ENCODE data around the gene PHLDA3. TPM values are rescaled to one million over a fixed set of nuclear protein-coding genes. Genes with fewer than 3 reads are reported as not detected.
A peak's percentile ranks its signal among the peaks of the same experiment; 100 is the strongest.

Gene PHLDA3
- total RNA-seq, 1 experiment from 2014 or later = not detected

GRCh38 chr1:201460814-201461644 lies 8.0 kb downstream of the PHLDA3 start:
- Histone ChIP-seq H3K36me3 (ENCODE audit: insufficient read depth, low read length) (no peaks in the 10 kb centered on the region), H3K4me2 (ENCODE audit: low read depth, low read length, poor library complexity, severe bottlenecking) (no peak overlapping the region), H3K79me2 (ENCODE audit: low read length) (no peaks in the 10 kb centered on the region), H3K27ac (ENCODE audit: low read length) (no peak overlapping the region), H4K20me1 (ENCODE audit: insufficient read depth, low read depth, low read length) (no peaks in the 10 kb centered on the region), H3K9me3 (ENCODE audit: low read length) (no peaks in the 10 kb centered on the region), H3K9ac (ENCODE audit: low read length) (no peak overlapping the region), H3K4me3 (ENCODE audit: low read length) (no peak overlapping the region), H3K9me2 (replicated peaks; ENCODE audit: insufficient read depth, low read length) (no peaks in the 10 kb centered on the region), H3K4me1 (ENCODE audit: low read length) (peaks cover 36% of the 10 kb centered on the region), H3K27me3 (ENCODE audit: low read length) (no peaks in the 10 kb centered on the region), H2AFZ (ENCODE audit: low read length) (no peak overlapping the region)
- no peak for DNase-seq

GRCh38 chr1:201459775-201460174 lies 9.2 kb downstream of the PHLDA3 start:
- Histone ChIP-seq H3K9me2 (replicated peaks; ENCODE audit: insufficient read depth, low read length) (no peaks in the 10 kb centered on the region), H3K9me3 (ENCODE audit: low read length) (no peaks in the 10 kb centered on the region), H3K79me2 (ENCODE audit: low read length) (no peaks in the 10 kb centered on the region), H3K27ac (ENCODE audit: low read length) (no peak overlapping the region), H3K9ac (ENCODE audit: low read length) (no peak overlapping the region), H3K36me3 (ENCODE audit: insufficient read depth, low read length) (no peaks in the 10 kb centered on the region), H3K4me1 (ENCODE audit: low read length) (peaks cover 47% of the 10 kb centered on the region), H3K4me3 (ENCODE audit: low read length) (no peak overlapping the region), H3K4me2 (ENCODE audit: low read depth, low read length, poor library complexity, severe bottlenecking) (no peak overlapping the region), H3K27me3 (ENCODE audit: low read length) (no peaks in the 10 kb centered on the region), H2AFZ (ENCODE audit: low read length) (no peak overlapping the region), H4K20me1 (ENCODE audit: insufficient read depth, low read depth, low read length) (no peaks in the 10 kb centered on the region)
- no peak for DNase-seq

DNA sequence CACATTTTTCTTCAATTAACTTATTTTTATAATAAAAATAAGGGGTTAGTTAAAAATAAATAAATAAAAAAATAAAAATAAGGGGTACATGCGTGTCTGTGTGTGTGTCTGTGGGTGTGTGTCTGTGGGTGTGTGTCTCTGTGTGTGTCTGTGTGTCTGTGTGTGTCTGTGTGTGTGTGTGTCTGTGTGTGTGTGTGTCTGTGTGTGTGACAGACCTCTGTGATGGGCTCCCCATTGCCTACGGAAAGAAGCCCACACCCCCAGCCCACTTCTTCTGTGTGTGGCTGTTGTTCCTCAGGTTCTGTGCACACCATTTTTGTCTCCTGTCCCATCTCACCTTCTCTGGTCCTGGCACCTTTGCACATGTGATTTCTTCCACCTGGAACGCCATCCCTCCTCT lies 9.9 kb downstream of the PHLDA3 start:
- no peak overlapping the region for H3K9ac ChIP-seq (ENCODE audit: low read length)
- peaks cover 52% of the 10 kb centered on the region for H3K4me1 ChIP-seq (ENCODE audit: low read length)
- H3K9me2 ChIP-seq (replicated peaks; ENCODE audit: insufficient read depth, low read length) = no peaks in the 10 kb centered on the region
- H3K27ac ChIP-seq (ENCODE audit: low read length) = no peak overlapping the region
- no peaks in the 10 kb centered on the region for H3K27me3 ChIP-seq (ENCODE audit: low read length)
- H3K4me3 ChIP-seq (ENCODE audit: low read length) = no peak overlapping the region
- H3K79me2 ChIP-seq (ENCODE audit: low read length) = no peaks in the 10 kb centered on the region
- no peaks in the 10 kb centered on the region for H4K20me1 ChIP-seq (ENCODE audit: insufficient read depth, low read depth, low read length)
- no peak overlapping the region for H2AFZ ChIP-seq (ENCODE audit: low read length)
- no peaks in the 10 kb centered on the region for H3K36me3 ChIP-seq (ENCODE audit: insufficient read depth, low read length)
- DNase-seq = no peak
- H3K9me3 ChIP-seq (ENCODE audit: low read length) = no peaks in the 10 kb centered on the region
- no peak overlapping the region for H3K4me2 ChIP-seq (ENCODE audit: low read depth, low read length, poor library complexity, severe bottlenecking)

DNA sequence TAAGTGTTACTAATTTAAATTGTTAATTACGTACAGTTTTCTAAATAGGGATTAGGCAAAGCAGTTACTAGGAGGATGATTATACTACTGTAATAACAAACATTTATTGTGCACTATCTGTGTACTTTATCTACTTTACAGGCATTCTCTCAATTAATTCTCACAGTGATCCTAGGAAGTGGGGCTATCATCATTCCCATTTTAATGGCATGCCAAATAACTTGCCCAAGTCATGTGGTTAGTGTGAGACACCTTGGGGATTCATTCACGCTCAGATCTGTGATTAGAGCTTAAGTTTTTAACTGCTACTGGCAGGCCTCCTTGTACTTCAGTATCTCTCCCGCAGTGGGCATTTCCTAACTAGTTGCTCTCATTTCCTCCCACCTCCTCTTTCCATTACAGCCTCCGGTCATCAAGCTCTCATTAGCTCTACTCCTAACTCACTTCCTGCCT lies 11.5 kb downstream of the PHLDA3 start:
- H4K20me1 ChIP-seq (ENCODE audit: insufficient read depth, low read depth, low read length) = no peaks in the 10 kb centered on the region
- H3K9me2 ChIP-seq (replicated peaks; ENCODE audit: insufficient read depth, low read length) = no peaks in the 10 kb centered on the region
- H3K9ac ChIP-seq (ENCODE audit: low read length) = no peak overlapping the region
- no peaks in the 10 kb centered on the region for H3K9me3 ChIP-seq (ENCODE audit: low read length)
- no peaks in the 10 kb centered on the region for H3K79me2 ChIP-seq (ENCODE audit: low read length)
- H3K27me3 ChIP-seq (ENCODE audit: low read length) = no peaks in the 10 kb centered on the region
- H3K27ac ChIP-seq (ENCODE audit: low read length) = 0 out of 2 replicates have a peak overlapping the region, but pooled peaks have one; percentile 69
- H3K4me1 ChIP-seq (ENCODE audit: low read length) = peaks cover 53% of the 10 kb centered on the region
- no peak overlapping the region for H3K4me3 ChIP-seq (ENCODE audit: low read length)
- DNase-seq = no peak
- H2AFZ ChIP-seq (ENCODE audit: low read length) = 0 out of 2 replicates have a peak overlapping the region, but pooled peaks have one; percentile 51
- H3K36me3 ChIP-seq (ENCODE audit: insufficient read depth, low read length) = no peaks in the 10 kb centered on the region; the same call in 1 of the 2 replicates
- peak overlapping the region; percentile 77 for H3K4me2 ChIP-seq (ENCODE audit: low read depth, low read length, poor library complexity, severe bottlenecking)

DNA sequence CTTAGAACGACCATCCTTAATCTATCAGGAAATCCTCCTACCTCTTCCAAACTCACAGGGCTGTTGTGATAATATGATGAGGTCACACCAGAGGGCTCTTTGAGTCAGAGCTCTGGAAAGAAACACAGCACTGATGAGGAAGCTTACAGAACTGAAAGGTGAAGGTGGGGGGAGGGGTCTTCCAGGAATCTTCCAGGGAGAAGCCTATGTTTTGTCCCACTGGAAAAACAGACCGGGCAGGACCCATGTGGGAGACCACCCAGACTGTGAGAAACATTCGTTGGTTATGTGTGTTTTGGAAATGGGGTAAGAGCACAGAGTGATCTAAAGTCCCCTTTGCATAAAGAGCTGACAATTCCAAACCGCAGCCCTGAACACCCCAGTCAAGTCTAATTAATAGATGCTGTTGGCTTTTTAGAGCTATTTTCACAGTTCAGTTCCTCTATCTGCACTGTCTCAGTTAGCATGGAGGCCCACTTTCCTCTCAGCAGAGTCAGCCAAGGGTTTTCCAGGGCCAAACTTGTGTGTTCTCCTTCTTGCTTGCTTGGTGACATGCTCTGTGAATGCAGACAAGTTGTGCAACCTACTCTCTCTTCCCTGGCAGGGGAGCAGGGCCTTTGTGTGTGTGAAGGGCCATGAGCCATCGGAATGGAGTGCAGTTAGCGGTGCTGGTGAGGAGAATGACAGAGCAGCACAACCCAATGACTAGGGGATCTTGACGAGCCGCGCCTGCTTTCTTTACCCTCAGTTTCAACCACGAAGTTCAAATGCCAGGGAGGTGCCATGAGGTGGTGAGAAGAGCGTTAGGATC lies 12.3 kb downstream of the PHLDA3 start:
- H3K36me3 ChIP-seq (ENCODE audit: insufficient read depth, low read length) = no peaks in the 10 kb centered on the region; the same call in 1 of the 2 replicates
- no peaks in the 10 kb centered on the region for H4K20me1 ChIP-seq (ENCODE audit: insufficient read depth, low read depth, low read length)
- H3K27ac ChIP-seq (ENCODE audit: low read length) = peak overlapping the region; percentile 69
- H3K4me3 ChIP-seq (ENCODE audit: low read length) = peak overlapping the region; percentile 56
- peak overlapping the region; percentile 51; the same call in 1 of the 2 replicates for H2AFZ ChIP-seq (ENCODE audit: low read length)
- H3K4me1 ChIP-seq (ENCODE audit: low read length) = peaks cover 53% of the 10 kb centered on the region
- H3K9me2 ChIP-seq (replicated peaks; ENCODE audit: insufficient read depth, low read length) = no peaks in the 10 kb centered on the region
- H3K9me3 ChIP-seq (ENCODE audit: low read length) = no peaks in the 10 kb centered on the region
- H3K79me2 ChIP-seq (ENCODE audit: low read length) = no peaks in the 10 kb centered on the region
- H3K9ac ChIP-seq (ENCODE audit: low read length) = peak overlapping the region; percentile 39
- H3K27me3 ChIP-seq (ENCODE audit: low read length) = no peaks in the 10 kb centered on the region
- H3K4me2 ChIP-seq (ENCODE audit: low read depth, low read length, poor library complexity, severe bottlenecking) = peak overlapping the region; percentile 77
- DNase-seq = peak; percentile 80

- no peak overlapping the region for H3K4me2 ChIP-seq (ENCODE audit: low read depth, low read length, poor library complexity, severe bottlenecking)
- H3K4me1 ChIP-seq (ENCODE audit: low read length) = peaks cover 62% of the 10 kb centered on the region
- no peaks in the 10 kb centered on the region for H3K9me3 ChIP-seq (ENCODE audit: low read length)
- H3K27ac ChIP-seq (ENCODE audit: low read length) = no peak overlapping the region
- no peak overlapping the region for H3K9ac ChIP-seq (ENCODE audit: low read length)
- DNase-seq = no peak
- H3K36me3 ChIP-seq (ENCODE audit: insufficient read depth, low read length) = no peaks in the 10 kb centered on the region; the same call in 1 of the 2 replicates
- H2AFZ ChIP-seq (ENCODE audit: low read length) = no peak overlapping the region
- H3K79me2 ChIP-seq (ENCODE audit: low read length) = no peaks in the 10 kb centered on the region
- H3K4me3 ChIP-seq (ENCODE audit: low read length) = no peak overlapping the region
- no peaks in the 10 kb centered on the region for H3K27me3 ChIP-seq (ENCODE audit: low read length)
- H4K20me1 ChIP-seq (ENCODE audit: insufficient read depth, low read depth, low read length) = no peaks in the 10 kb centered on the region
- no peaks in the 10 kb centered on the region for H3K9me2 ChIP-seq (replicated peaks; ENCODE audit: insufficient read depth, low read length)
These were observed 13.9 kb downstream of the PHLDA3 start for GRCh38 chr1:201455098-201455497.

GRCh38 chr1:201454608-201455007 lies 14.4 kb downstream of the PHLDA3 start:
- no peak overlapping the region for H3K4me2 ChIP-seq (ENCODE audit: low read depth, low read length, poor library complexity, severe bottlenecking)

DNA sequence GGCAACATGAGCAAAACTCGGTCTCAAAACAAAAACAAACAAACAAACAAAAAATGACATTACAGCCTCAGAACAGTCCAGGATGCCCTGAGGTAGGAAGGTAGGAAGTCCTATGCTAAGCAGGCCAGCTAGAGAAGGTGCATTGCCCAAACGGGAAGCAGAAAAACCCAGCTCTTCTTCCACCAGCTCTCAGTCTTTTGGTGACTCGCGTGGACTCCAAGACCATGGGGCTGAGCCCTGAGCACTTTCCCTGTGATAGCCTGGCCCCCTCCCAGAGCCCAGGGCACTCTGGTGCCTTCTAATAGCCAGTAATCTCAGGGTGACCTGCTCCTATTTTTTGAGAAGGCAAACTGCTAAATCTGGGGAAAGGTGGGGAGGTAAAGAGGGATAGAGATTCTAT lies 16.1 kb downstream of the PHLDA3 start:
- DNase-seq = no peak
- H3K27ac ChIP-seq (ENCODE audit: low read length) = no peak overlapping the region
- H3K36me3 ChIP-seq (ENCODE audit: insufficient read depth, low read length) = no peaks in the 10 kb centered on the region; the same call in 1 of the 2 replicates
- no peaks in the 10 kb centered on the region for H4K20me1 ChIP-seq (ENCODE audit: insufficient read depth, low read depth, low read length)
- H3K4me2 ChIP-seq (ENCODE audit: low read depth, low read length, poor library complexity, severe bottlenecking) = no peak overlapping the region
- H2AFZ ChIP-seq (ENCODE audit: low read length) = no peak overlapping the region
- no peak overlapping the region for H3K4me3 ChIP-seq (ENCODE audit: low read length)
- H3K79me2 ChIP-seq (ENCODE audit: low read length) = no peaks in the 10 kb centered on the region
- H3K27me3 ChIP-seq (ENCODE audit: low read length) = no peaks in the 10 kb centered on the region
- H3K9ac ChIP-seq (ENCODE audit: low read length) = no peak overlapping the region
- H3K9me3 ChIP-seq (ENCODE audit: low read length) = no peaks in the 10 kb centered on the region
- H3K4me1 ChIP-seq (ENCODE audit: low read length) = peaks cover 58% of the 10 kb centered on the region
- no peaks in the 10 kb centered on the region for H3K9me2 ChIP-seq (replicated peaks; ENCODE audit: insufficient read depth, low read length)

More at GRCh38 chr1:201454608-201455007, 14.4 kb downstream of the PHLDA3 start:
- H3K9me2 ChIP-seq (replicated peaks; ENCODE audit: insufficient read depth, low read length) = no peaks in the 10 kb centered on the region
- H3K9me3 ChIP-seq (ENCODE audit: low read length) = no peaks in the 10 kb centered on the region
- H3K4me3 ChIP-seq (ENCODE audit: low read length) = no peak overlapping the region
- H3K79me2 ChIP-seq (ENCODE audit: low read length) = no peaks in the 10 kb centered on the region
- no peaks in the 10 kb centered on the region for H3K27me3 ChIP-seq (ENCODE audit: low read length)
- no peak overlapping the region for H3K27ac ChIP-seq (ENCODE audit: low read length)
- H3K36me3 ChIP-seq (ENCODE audit: insufficient read depth, low read length) = no peaks in the 10 kb centered on the region; the same call in 1 of the 2 replicates
- no peak for DNase-seq
- H4K20me1 ChIP-seq (ENCODE audit: insufficient read depth, low read depth, low read length) = no peaks in the 10 kb centered on the region
- no peak overlapping the region for H2AFZ ChIP-seq (ENCODE audit: low read length)
- no peak overlapping the region for H3K9ac ChIP-seq (ENCODE audit: low read length)
- H3K4me1 ChIP-seq (ENCODE audit: low read length) = peaks cover 58% of the 10 kb centered on the region
